Right atrium auricular region (tissue), 2 donors: Measurements from ENCODE around the gene PEX7. TPM values are rescaled to one million over a fixed set of nuclear protein-coding genes. Genes with fewer than 3 reads are reported as not detected.

ENCODE experiments used
- DNase-seq: peaks from one replicate; pipeline ENCODE4 v3.0.0-alpha.2; 2019; ENCODE audit warnings: low spot score
- H3K27ac ChIP-seq, 2 donors: fragments of 200-600 bp; sonication (generic); 1 replicate in 1 of 2; 2 replicates in 1 of 2; pipeline ENCODE4 v1.5.1; 2016 to 2019
- H3K27me3 ChIP-seq, 2 donors: fragments of 200-600 bp; sonication (generic); one replicate each; pipeline versions ENCODE4 v1.5.1 to v1.6.0; 2017 to 2019
- H3K36me3 ChIP-seq: fragments of 200-600 bp; sonication (generic); one replicate; pipeline ENCODE4 v1.5.1; 2016
- H3K4me1 ChIP-seq, 2 donors: fragments of 200-600 bp; sonication (generic); one replicate each; pipeline versions ENCODE4 v1.5.1 to v1.6.0; 2017 to 2019
- H3K4me3 ChIP-seq, 2 donors: fragments of 200-600 bp; sonication (generic); 1 replicate in 1 of 2; 2 replicates in 1 of 2; pipeline ENCODE4 v1.5.1; 2017 to 2019; ENCODE audit warnings: mild to moderate bottlenecking in 1 of 2, moderate library complexity in 1 of 2
- H3K9me3 ChIP-seq, 2 donors: fragments of 200-600 bp; sonication (generic); one replicate each; pipeline ENCODE4 v1.5.1; 2019
- CTCF ChIP-seq, 2 donors: fragments of 200-600 bp; sonication (generic); IDR thresholded peaks; one replicate each; pipeline ENCODE4 v1.5.1; 2019; ENCODE audit warnings: antibody characterized with exemption in 2 of 2
- total RNA-seq, 2 donors: library from RNA; depleted of rRNA; stranded (reverse); fragments of >200 nt; gene quantifications; one replicate each; pipeline ENCODE4 v1.1.0, GENCODE V29; 2016

The PEX7 gene
- total RNA-seq, 2 donors from 2014 or later: 7.2 to 14.5 TPM

GRCh38 chr6:136927292-136927691 is 104.9 kb downstream of the PEX7 start:
- peak in 1 of 2 donors; percentile 37 for TF ChIP-seq CTCF (IDR thresholded peaks at IDR 0.05)
- Histone ChIP-seq H3K27ac (no peak overlapping the region), H3K4me3 (no peak overlapping the region), H3K9me3 (no peaks in the 10 kb centered on the region), H3K27me3 (peaks cover 4 to 10% of the 10 kb centered on the region in 2 donors), H3K36me3 (no peaks in the 10 kb centered on the region), H3K4me1 (peaks cover 0 to 12% of the 10 kb centered on the region in 2 donors)
- no peak for DNase-seq

- H3K27me3 ChIP-seq: no peaks in the 10 kb centered on the region
- H3K4me1 ChIP-seq: no peaks in the 10 kb centered on the region
- no peak for TF ChIP-seq CTCF (IDR thresholded peaks at IDR 0.05)
- no peaks in the 10 kb centered on the region for H3K9me3 ChIP-seq
- no peak overlapping the region for H3K27ac ChIP-seq
- no peak for DNase-seq
- H3K4me3 ChIP-seq: no peak overlapping the region
- no peaks in the 10 kb centered on the region for H3K36me3 ChIP-seq
Measured at GRCh38 chr6:136930528-136930927, 108.1 kb downstream of the PEX7 start.

GRCh38 chr6:136932599-136932998 is 110.2 kb downstream of the PEX7 start:
- no peak for TF ChIP-seq CTCF (IDR thresholded peaks at IDR 0.05)
- DNase-seq: no peak
- no peaks in the 10 kb centered on the region for H3K36me3 ChIP-seq
- H3K4me1 ChIP-seq: no peaks in the 10 kb centered on the region
- H3K27ac ChIP-seq: no peak overlapping the region
- no peaks in the 10 kb centered on the region for H3K27me3 ChIP-seq
- no peaks in the 10 kb centered on the region for H3K9me3 ChIP-seq
- H3K4me3 ChIP-seq: no peak overlapping the region

DNA sequence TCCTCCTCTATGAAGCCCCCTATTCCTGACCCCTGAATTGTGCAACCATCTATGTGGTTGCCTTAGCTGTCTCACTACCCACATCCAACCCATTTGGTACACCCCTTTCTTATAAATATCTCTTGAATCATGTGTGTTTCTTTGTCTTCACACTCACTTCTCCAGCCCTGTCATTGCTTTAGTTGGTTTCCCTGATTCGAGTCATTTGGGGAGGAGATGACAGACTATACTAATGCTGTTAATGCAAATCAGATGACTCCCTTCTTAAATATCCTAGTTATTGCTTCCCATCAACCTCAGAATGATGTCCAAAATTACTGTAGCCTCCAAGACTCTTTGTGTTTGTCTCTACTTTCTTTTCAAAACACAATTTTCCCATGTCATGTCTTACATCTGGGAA is 122.7 kb downstream of the PEX7 start:
- Histone ChIP-seq H3K27me3 (no peaks in the 10 kb centered on the region), H3K9me3 (no peaks in the 10 kb centered on the region), H3K36me3 (no peaks in the 10 kb centered on the region), H3K4me3 (no peak overlapping the region), H3K27ac (no peak overlapping the region), H3K4me1 (no peaks in the 10 kb centered on the region)
- DNase-seq: no peak
- TF ChIP-seq CTCF (IDR thresholded peaks at IDR 0.05): no peak

GRCh38 chr6:136945711-136946121 is 123.3 kb downstream of the PEX7 start:
- Histone ChIP-seq H3K4me1 (no peaks in the 10 kb centered on the region), H3K4me3 (no peak overlapping the region)

More at GRCh38 chr6:136945711-136946121, 123.3 kb downstream of the PEX7 start:
- no peak overlapping the region for H3K27ac ChIP-seq
- H3K27me3 ChIP-seq: no peaks in the 10 kb centered on the region
- no peaks in the 10 kb centered on the region for H3K9me3 ChIP-seq
- DNase-seq: no peak
- no peaks in the 10 kb centered on the region for H3K36me3 ChIP-seq
- no peak for TF ChIP-seq CTCF (IDR thresholded peaks at IDR 0.05)
